H1 (cell line): ENCODE results near the gene CEACAM6. TPM values are rescaled to one million over a fixed set of nuclear protein-coding genes. Genes with fewer than 3 reads are reported as not detected.

Source experiments
- CTCF ChIA-PET: fragments of 300-600 bp; sonication (Branson Sonifier 250); formaldehyde crosslinking; loops from one replicate; lab custom pipeline; 2021; ENCODE audit not compliant: partially characterized antibody; lab: Charles Lee
- POLR2A ChIA-PET: fragments of 300-600 bp; sonication (Branson Sonifier 250); formaldehyde crosslinking; loops from one replicate; lab custom pipeline; 2021; ENCODE audit warnings: inconsistent platforms; ENCODE audit not compliant: partially characterized antibody; lab: Charles Lee
- DNase-seq, 2 experiments: peaks; one replicate each; pipeline versions ENCODE4 v3.0.0 to v3.0.0-alpha.2; 2010 to 2022; ENCODE audit warnings: low spot score in 2 of 2, low read depth in 1 of 2, mixed read lengths in 1 of 2
- FAIRE-seq: peaks from 2 replicates; lab custom pipeline; 2011; peaks lifted over from hg19 to GRCh38; lab: Jason Lieb, UNC
- H2AFZ ChIP-seq: 2 replicates; pipeline ENCODE4 v1.8.1; 2012; ENCODE audit warnings: low read length, inconsistent platforms
- H2AK5ac ChIP-seq: 2 replicates; pipeline ENCODE4 v1.6.1; 2013; ENCODE audit warnings: low read depth, low read length
- H2BK120ac ChIP-seq: replicated peaks from 2 replicates; pipeline ENCODE3; 2013; ENCODE audit warnings: low read depth, low read length, inconsistent platforms
- H2BK12ac ChIP-seq: 2 replicates; pipeline ENCODE4 v1.6.1; 2013; ENCODE audit warnings: low read depth, low read length
- H2BK15ac ChIP-seq: 2 replicates; pipeline ENCODE4 v1.6.1; 2013; ENCODE audit warnings: low read length
- H2BK20ac ChIP-seq: 2 replicates; pipeline ENCODE4 v1.6.1; 2013; ENCODE audit warnings: low read length
- H2BK5ac ChIP-seq: 2 replicates; pipeline ENCODE4 v1.6.1; 2013; ENCODE audit warnings: low read depth, low read length
- H3K14ac ChIP-seq: 2 replicates; pipeline ENCODE4 v1.6.1; 2013; ENCODE audit warnings: inconsistent platforms; ENCODE audit not compliant: insufficient read length
- H3K18ac ChIP-seq: 2 replicates; pipeline ENCODE4 v1.6.1; 2013; ENCODE audit warnings: low read length; ENCODE audit errors: extremely low read depth
- H3K23ac ChIP-seq: 2 replicates; pipeline ENCODE4 v1.6.1; 2013; ENCODE audit warnings: inconsistent platforms; ENCODE audit not compliant: insufficient read length
- H3K23me2 ChIP-seq: 2 replicates; pipeline ENCODE4 v1.6.1; 2013; ENCODE audit warnings: low read depth, low read length
- H3K27ac ChIP-seq: 2 replicates; pipeline ENCODE4 v1.6.1; 2011; ENCODE audit warnings: low read depth, low read length, inconsistent platforms
- H3K27me3 ChIP-seq, 4 experiments: replicated peaks in 1 of 4; 1 replicate in 1 of 4; 2 replicates in 3 of 4; pipeline versions ENCODE4 v1.6.1 to v1.8.1; 2011 to 2013; ENCODE audit warnings: low read length in 3 of 4, mild to moderate bottlenecking in 3 of 4, inconsistent platforms in 2 of 4, mixed read lengths in 2 of 4, moderate library complexity in 1 of 4; ENCODE audit not compliant: control insufficient read depth in 3 of 4, insufficient read depth in 3 of 4; ENCODE audit errors: extremely low read depth in 1 of 4
- H3K36me3 ChIP-seq, 4 experiments: 2 replicates each; pipeline versions ENCODE4 v1.6.1 to v1.8.1; 2011 to 2013; ENCODE audit warnings: mild to moderate bottlenecking in 4 of 4, low read length in 3 of 4, moderate library complexity in 2 of 4, control low read depth in 1 of 4, inconsistent platforms in 1 of 4; ENCODE audit not compliant: insufficient read depth in 4 of 4, control insufficient read depth in 2 of 4
- H3K4ac ChIP-seq: replicated peaks from 2 replicates; pipeline ENCODE3; 2013; ENCODE audit warnings: low read length, low read depth, mixed read lengths, inconsistent platforms; ENCODE audit not compliant: insufficient read length
- H3K4me1 ChIP-seq, 4 experiments: replicated peaks in 1 of 4; 1 replicate in 1 of 4; 2 replicates in 3 of 4; pipeline versions ENCODE4 v1.6.1 to v1.8.1; 2011 to 2013; ENCODE audit warnings: low read length in 3 of 4, inconsistent platforms in 2 of 4, mixed read lengths in 1 of 4; ENCODE audit not compliant: insufficient read depth in 4 of 4, control insufficient read depth in 3 of 4
- H3K4me2 ChIP-seq, 2 experiments: 2 replicates each; pipeline versions ENCODE4 v1.6.1 to v1.8.1; 2011 to 2013; ENCODE audit warnings: low read depth in 2 of 2, low read length in 2 of 2, control low read depth in 1 of 2, inconsistent platforms in 1 of 2, mild to moderate bottlenecking in 1 of 2; ENCODE audit not compliant: insufficient read depth in 1 of 2
- H3K4me3 ChIP-seq, 4 experiments: fragments of 200-600, 300-600 bp in 1 of 4; sonication (generic), shearing (Covaris generic), sonication (Bioruptor Twin) in 1 of 4; 2 replicates each; pipeline versions ENCODE4 v1.5.1 to v1.8.1; 2011 to 2016; ENCODE audit warnings: low read length in 4 of 4, low read depth in 3 of 4, control low read depth in 2 of 4, inconsistent platforms in 2 of 4, mild to moderate bottlenecking in 2 of 4, mixed read lengths in 1 of 4, moderate library complexity in 1 of 4; ENCODE audit not compliant: insufficient read depth in 2 of 4; ENCODE audit errors: extremely low read depth in 1 of 4
- H3K56ac ChIP-seq: replicated peaks from 2 replicates; pipeline ENCODE3; 2013; ENCODE audit warnings: low read depth, mild to moderate bottlenecking, mixed read lengths, low read length, inconsistent platforms; ENCODE audit not compliant: insufficient read length
- H3K79me1 ChIP-seq: 2 replicates; pipeline ENCODE4 v1.6.1; 2013; ENCODE audit warnings: low read depth, low read length, control low read depth
- H3K79me2 ChIP-seq, 2 experiments: 2 replicates each; pipeline versions ENCODE4 v1.6.1 to v1.8.1; 2012 to 2013; ENCODE audit warnings: low read length in 2 of 2, mild to moderate bottlenecking in 2 of 2, inconsistent platforms in 1 of 2; ENCODE audit not compliant: insufficient read depth in 2 of 2, control insufficient read depth in 1 of 2
- H3K9ac ChIP-seq, 4 experiments: replicated peaks in 1 of 4; 1 replicate in 1 of 4; 2 replicates in 3 of 4; pipeline versions ENCODE4 v1.6.1 to v1.8.1; 2011 to 2013; ENCODE audit warnings: low read depth in 3 of 4, low read length in 3 of 4, control low read depth in 2 of 4, mild to moderate bottlenecking in 2 of 4, moderate library complexity in 2 of 4, inconsistent platforms in 1 of 4; ENCODE audit errors: extremely low read depth in 1 of 4
- H3K9me3 ChIP-seq, 2 experiments: 2 replicates each; pipeline versions ENCODE4 v1.6.1 to v1.8.1; 2012 to 2013; ENCODE audit warnings: mild to moderate bottlenecking in 2 of 2, moderate library complexity in 2 of 2, control low read depth in 1 of 2, inconsistent platforms in 1 of 2, low read depth in 1 of 2, low read length in 1 of 2, mixed read lengths in 1 of 2; ENCODE audit not compliant: insufficient read depth in 2 of 2
- H4K20me1 ChIP-seq, 2 experiments: replicated peaks in 1 of 2; 2 replicates each; pipeline versions ENCODE3 to v1.8.1; 2011 to 2013; ENCODE audit warnings: inconsistent platforms in 2 of 2, low read length in 2 of 2, mild to moderate bottlenecking in 1 of 2; ENCODE audit not compliant: insufficient read depth in 2 of 2, control insufficient read depth in 1 of 2
- H4K5ac ChIP-seq: 2 replicates; pipeline ENCODE4 v1.6.1; 2013; ENCODE audit warnings: low read length, low read depth, mixed read lengths, inconsistent platforms; ENCODE audit not compliant: insufficient read length
- H4K8ac ChIP-seq: 2 replicates; pipeline ENCODE4 v1.8.0; 2013; ENCODE audit warnings: mild to moderate bottlenecking, moderate library complexity, low read length, inconsistent platforms; ENCODE audit not compliant: insufficient read depth; ENCODE audit errors: extremely low read depth
- H4K91ac ChIP-seq: replicated peaks from 2 replicates; pipeline ENCODE3; 2013; ENCODE audit warnings: low read length, mixed read lengths, inconsistent platforms; ENCODE audit not compliant: insufficient read length
- ASH2L ChIP-seq: fragments of 200-600, 300-600 bp; sonication (generic); IDR thresholded peaks from one replicate; pipeline ENCODE4 v1.7.1; 2017; ENCODE audit warnings: low read length
- CBX5 ChIP-seq: fragments of 300-800, 300-1000 bp; sonication (generic); IDR thresholded peaks from 2 replicates; pipeline ENCODE4 v1.7.1; 2016; ENCODE audit warnings: antibody characterized with exemption, low read length, low read depth
- EGR1 ChIP-seq: IDR thresholded peaks from 2 replicates; pipeline ENCODE4 v1.6.1; 2011; ENCODE audit warnings: low read depth, low read length, borderline replicate concordance
- FOSL1 ChIP-seq: IDR thresholded peaks from 2 replicates; pipeline ENCODE4 v1.6.1; 2011; ENCODE audit warnings: mild to moderate bottlenecking, low read depth, low read length, moderate library complexity; ENCODE audit not compliant: insufficient read depth
- HDAC2 ChIP-seq, 2 experiments: fragments of 300-600 bp in 1 of 2; sonication (generic) in 1 of 2; IDR thresholded peaks; 2 replicates each; pipeline ENCODE4 v1.6.1; 2011 to 2012; ENCODE audit warnings: low read depth in 2 of 2, low read length in 2 of 2, mild to moderate bottlenecking in 2 of 2, moderate library complexity in 2 of 2, borderline replicate concordance in 1 of 2, inconsistent platforms in 1 of 2
- HDAC6 ChIP-seq: IDR thresholded peaks from one replicate; pipeline ENCODE4 v1.7.1; 2012; ENCODE audit warnings: low read depth, mild to moderate bottlenecking, inconsistent platforms, low read length, moderate library complexity
- MAX ChIP-seq: IDR thresholded peaks from 2 replicates; pipeline ENCODE4 v1.6.1; 2012; ENCODE audit warnings: inconsistent platforms
- NANOG ChIP-seq: IDR thresholded peaks from 2 replicates; pipeline ENCODE4 v1.6.1; 2011; ENCODE audit warnings: low read length, low read depth, mild to moderate bottlenecking, inconsistent platforms; ENCODE audit not compliant: insufficient read depth, poor library complexity, severe bottlenecking
- PHF8 ChIP-seq: fragments of 200-600 bp; sonication (generic); conservative IDR thresholded peaks from 2 replicates; pipeline ENCODE4 v1.7.1; 2012; ENCODE audit warnings: low read depth, mild to moderate bottlenecking, inconsistent platforms, low read length, moderate library complexity
- SIRT6 ChIP-seq: IDR thresholded peaks from one replicate; pipeline ENCODE4 v1.7.1; 2012; ENCODE audit warnings: low read length, inconsistent platforms
- SP2 ChIP-seq: IDR thresholded peaks from 2 replicates; pipeline ENCODE4 v1.6.1; 2012; ENCODE audit warnings: mild to moderate bottlenecking, low read length, inconsistent platforms
- TAF1 ChIP-seq: IDR thresholded peaks from 2 replicates; pipeline ENCODE4 v1.6.1; 2011; ENCODE audit warnings: mild to moderate bottlenecking, low read depth, low read length
- WGBS, 2 experiments: shearing (Covaris generic) in 1 of 2; methylation state at CpG; one replicate each; pipeline versions ENCODE4 v1.1.6 to v1.1.7; 2013 to 2015; ENCODE audit warnings: low lambda C conversion rate in 2 of 2, mixed read lengths in 2 of 2, inconsistent platforms in 1 of 2, low coverage in 1 of 2, missing lambda C conversion rate in 1 of 2; ENCODE audit not compliant: insufficient replicate concordance in 2 of 2, insufficient coverage in 1 of 2, insufficient read length in 1 of 2; ENCODE audit errors: extremely low coverage in 1 of 2, missing lambda C conversion rate in 1 of 2; 5-methylcytosine and 5-hydroxymethylcytosine counted together
- polyA plus RNA-seq, 7 experiments: library from polyadenylated mRNA; depleted of rRNA in 3 of 7; stranded (reverse) in 5 of 7; unstranded in 2 of 7; fragments of >200 nt in 5 of 7; fragments of 200-250 nt in 2 of 7; gene quantifications; 1 replicate in 5 of 7; 2 replicates in 1 of 7; 4 replicates in 1 of 7; pipeline versions ENCODE4 v1.2.1 to v1.2.3, GENCODE V29; 2011 to 2013; ENCODE audit warnings: missing spikeins in 2 of 7, mixed read lengths in 2 of 7
- total RNA-seq: library from RNA; stranded (reverse); fragmentation: NEBNext Ultra II Directional; extraction: Animal tissue kit (Norgen Biotek cat#: 25700); gene quantifications from 2 replicates; pipeline ENCODE4 v1.2.1, GENCODE V29; 2021

CEACAM6 gene
- total and polyA plus RNA-seq, 2 of the 8 experiments (the other 6 are each of a cell fraction or from before 2014, with no cell fraction given) = not detected

- no peak overlapping the region for H2AK5ac ChIP-seq
- H3K23me2 ChIP-seq = no peaks in the 10 kb centered on the region
- 84% methylated on average over 3 of the region's 3 CpGs; no CpG with 5 or more reads in 1 of the 2 experiments for WGBS, 2 experiments
- DNase-seq (no peak), FAIRE-seq (no peak)
- ChIA-PET POLR2A (no interaction called here), CTCF (interaction anchor here (0.7 to 1.2 kb wide), 2 partner anchors 17 to 43 kb away, joined by 3 read pairs; no protein-coding TSS in a partner anchor)
- H3K79me1 ChIP-seq = no peaks in the 10 kb centered on the region
- H3K23ac ChIP-seq = no peak overlapping the region
- H2BK120ac ChIP-seq = no peak overlapping the region
- no peaks in the 10 kb centered on the region; a peak in 1 of 8 replicates for H3K36me3 ChIP-seq
- no peak overlapping the region for H3K4me2 ChIP-seq
- H3K56ac ChIP-seq = no peak overlapping the region
- no peak for TF ChIP-seq PHF8
- TF ChIP-seq ASH2L = no peak
- no peak for TF ChIP-seq MAX
- no peak for TF ChIP-seq FOSL1
- TF ChIP-seq NANOG = no peak
- TF ChIP-seq CBX5 = no peak
- no peak for TF ChIP-seq EGR1
- TF ChIP-seq SP2 = no peak
- no peak for TF ChIP-seq TAF1
- no peak for TF ChIP-seq HDAC2 (IDR thresholded peaks at IDR 0.05; ENCODE audit: borderline replicate concordance in 1 of 2, low read depth in 2 of 2, low read length in 2 of 2)
- TF ChIP-seq SIRT6 = no peak
- no peak for TF ChIP-seq HDAC6
- H4K20me1 ChIP-seq = no peaks in the 10 kb centered on the region
- H2BK5ac ChIP-seq = no peak overlapping the region
- H4K91ac ChIP-seq = no peak overlapping the region
- H3K9ac ChIP-seq = no peak overlapping the region
- H3K9me3 ChIP-seq = peaks cover 45 to 70% of the 10 kb centered on the region in 2 experiments
- H3K14ac ChIP-seq = no peak overlapping the region
- no peak overlapping the region for H2BK12ac ChIP-seq
- no peak overlapping the region for H4K5ac ChIP-seq
- no peaks in the 10 kb centered on the region for H3K27me3 ChIP-seq
- no peak overlapping the region for H2AFZ ChIP-seq
- no peak overlapping the region for H3K4me3 ChIP-seq
- H4K8ac ChIP-seq = no peak overlapping the region
- no peaks in the 10 kb centered on the region for H3K4me1 ChIP-seq
- no peak overlapping the region for H3K4ac ChIP-seq
- H3K18ac ChIP-seq = no peak overlapping the region
- no peak overlapping the region for H2BK20ac ChIP-seq
- no peak overlapping the region for H2BK15ac ChIP-seq
- H3K27ac ChIP-seq = no peak overlapping the region
- H3K79me2 ChIP-seq = no peaks in the 10 kb centered on the region
These were observed 20.7 kb upstream of the CEACAM6 start for GRCh38 chr19:41734585-41734984.
